Keratinocyte (primary cell): ENCODE data around the gene CBLB. TPM values are rescaled to one million over a fixed set of nuclear protein-coding genes. Genes with fewer than 3 reads are reported as not detected.

ENCODE experiments used
- DNase-seq: peaks from one replicate; pipeline ENCODE4 v3.0.0-alpha.2; 2011; ENCODE audit warnings: low read depth, missing footprints, low spot score
- FAIRE-seq: peaks from 2 replicates; lab custom pipeline; 2011; peaks lifted over from hg19 to GRCh38; lab: Jason Lieb, UNC
- H2AFZ ChIP-seq: 2 replicates; pipeline ENCODE4 v1.6.0; 2012; ENCODE audit warnings: low read length, control low read depth, inconsistent platforms; ENCODE audit not compliant: control insufficient read depth
- H3K27ac ChIP-seq: 2 replicates; pipeline ENCODE4 v1.5.1; 2011; ENCODE audit warnings: low read length; ENCODE audit not compliant: control insufficient read depth, insufficient read depth
- H3K27me3 ChIP-seq: 3 replicates; pipeline ENCODE4 v1.6.0; 2011; ENCODE audit warnings: low read length; ENCODE audit not compliant: control insufficient read depth, insufficient read depth; ENCODE audit errors: extremely low read depth
- H3K36me3 ChIP-seq, 2 experiments: 2 replicates in 1 of 2; 3 replicates in 1 of 2; pipeline ENCODE4 v1.5.1; 2011; ENCODE audit warnings: low read length in 2 of 2, mild to moderate bottlenecking in 1 of 2; ENCODE audit not compliant: control insufficient read depth in 2 of 2, insufficient read depth in 2 of 2; ENCODE audit errors: extremely low read depth in 1 of 2
- H3K4me1 ChIP-seq: 3 replicates; pipeline ENCODE4 v1.5.1; 2011; ENCODE audit warnings: low read length; ENCODE audit not compliant: control insufficient read depth, insufficient read depth; ENCODE audit errors: extremely low read depth
- H3K4me2 ChIP-seq: 3 replicates; pipeline ENCODE4 v1.6.0; 2011; ENCODE audit warnings: low read depth, low read length; ENCODE audit not compliant: control insufficient read depth, insufficient read depth; ENCODE audit errors: extremely low read depth
- H3K4me3 ChIP-seq, 3 experiments: fragments of 200-600 bp in 1 of 3; sonication (generic) in 1 of 3; 2 replicates in 2 of 3; 3 replicates in 1 of 3; pipeline ENCODE4 v1.5.1; 2011 to 2016; ENCODE audit warnings: low read length in 3 of 3, mild to moderate bottlenecking in 3 of 3, control low read depth in 2 of 3, inconsistent platforms in 1 of 3, low read depth in 1 of 3, mixed read lengths in 1 of 3, mixed run types in 1 of 3, moderate library complexity in 1 of 3; ENCODE audit not compliant: control insufficient read depth in 2 of 3, insufficient read depth in 2 of 3; ENCODE audit errors: extremely low read depth in 1 of 3
- H3K79me2 ChIP-seq: 2 replicates; pipeline ENCODE4 v1.6.0; 2012; ENCODE audit warnings: low read length; ENCODE audit not compliant: control insufficient read depth, insufficient read depth
- H3K9ac ChIP-seq: 3 replicates; pipeline ENCODE4 v1.6.0; 2011; ENCODE audit warnings: low read length; ENCODE audit not compliant: control insufficient read depth, insufficient read depth; ENCODE audit errors: extremely low read depth
- H3K9me1 ChIP-seq: 3 replicates; pipeline ENCODE4 v1.6.0; 2011; ENCODE audit warnings: low read length; ENCODE audit not compliant: control insufficient read depth, insufficient read depth; ENCODE audit errors: extremely low read depth
- H3K9me3 ChIP-seq: 2 replicates; pipeline ENCODE4 v1.5.1; 2012; ENCODE audit warnings: low read depth, low read length; ENCODE audit not compliant: control insufficient read depth
- H4K20me1 ChIP-seq: 3 replicates; pipeline ENCODE4 v1.6.0; 2011; ENCODE audit warnings: low read length; ENCODE audit not compliant: control insufficient read depth, insufficient read depth; ENCODE audit errors: extremely low read depth
- CTCF ChIP-seq, 3 experiments: IDR thresholded peaks in 1 of 3; conservative IDR thresholded peaks in 1 of 3; optimal IDR thresholded peaks in 1 of 3; 2 replicates in 2 of 3; 3 replicates in 1 of 3; pipeline versions ENCODE3 to v1.5.1; 2011; ENCODE audit warnings: low read length in 3 of 3, mild to moderate bottlenecking in 3 of 3, moderate library complexity in 2 of 3, control low read depth in 1 of 3, inconsistent platforms in 1 of 3; ENCODE audit not compliant: insufficient read depth in 2 of 3; ENCODE audit errors: extremely low read depth in 1 of 3
- EZH2 ChIP-seq: IDR thresholded peaks from one replicate; pipeline ENCODE4 v1.6.1; 2012; ENCODE audit warnings: inconsistent platforms, mild to moderate bottlenecking, low read length, moderate library complexity
- dilution Hi-C: fragments of 300-500 bp; cut with MboI; formaldehyde crosslinking; loops from one replicate; pipeline ENCODE4 v1.7.0; 2020; ENCODE audit warnings: low sequenced_read_pairs; ENCODE audit not compliant: extremely low pct_ligation_motif_present
- polyA plus RNA-seq, 5 experiments: library from polyadenylated mRNA; depleted of rRNA in 3 of 5; stranded (reverse) in 3 of 5; stranded (forward) in 1 of 5; unstranded in 1 of 5; fragments of >200 nt; gene quantifications; 1 replicate in 1 of 5; 2 replicates in 3 of 5; 3 replicates in 1 of 5; pipeline versions ENCODE4 v1.2.1 to v1.2.3, GENCODE V29; 2011 to 2012; ENCODE audit warnings: missing spikeins in 2 of 5, low read depth in 1 of 5, low replicate concordance in 1 of 5

CBLB gene
- polyA plus RNA-seq, 1 donor (not counting 4 experiments of a cell fraction or from before 2014, with no cell fraction given), result 13.6 TPM

GRCh38 chr3:105907777-105908176 lies 39.0 kb upstream of the CBLB start:
- Histone ChIP-seq H2AFZ (no peak overlapping the region), H3K4me3 (no peak overlapping the region), H3K36me3 (no peaks in the 10 kb centered on the region), H4K20me1 (no peaks in the 10 kb centered on the region), H3K9me3 (no peaks in the 10 kb centered on the region), H3K79me2 (no peaks in the 10 kb centered on the region), H3K9me1 (no peaks in the 10 kb centered on the region), H3K4me2 (no peak overlapping the region), H3K4me1 (no peaks in the 10 kb centered on the region), H3K27me3 (no peaks in the 10 kb centered on the region), H3K9ac (no peak overlapping the region), H3K27ac (no peak overlapping the region)
- no peak for DNase-seq
- dilution Hi-C loops, result no loop called here
- TF ChIP-seq EZH2 (no peak), CTCF (optimal IDR thresholded peaks at IDR 0.05 in 1 of 3, IDR thresholded peaks at IDR 0.05 in 1 of 3, conservative IDR thresholded peaks at IDR 0.05 in 1 of 3; ENCODE audit: extremely low read depth in 1 of 3, insufficient read depth in 2 of 3, low read length in 3 of 3) (no peak)
- no peak for FAIRE-seq

GRCh38 chr3:105906836-105907235 lies 38.0 kb upstream of the CBLB start:
- H4K20me1 ChIP-seq, result no peaks in the 10 kb centered on the region
- peak overlapping the region; percentile 20 for H2AFZ ChIP-seq
- H3K27me3 ChIP-seq, result no peaks in the 10 kb centered on the region
- no peak overlapping the region for H3K27ac ChIP-seq
- no peaks in the 10 kb centered on the region for H3K9me1 ChIP-seq
- TF ChIP-seq EZH2 (no peak), CTCF (optimal IDR thresholded peaks at IDR 0.05 in 1 of 3, IDR thresholded peaks at IDR 0.05 in 1 of 3, conservative IDR thresholded peaks at IDR 0.05 in 1 of 3; ENCODE audit: extremely low read depth in 1 of 3, insufficient read depth in 2 of 3, low read length in 3 of 3) (no peak)
- H3K4me2 ChIP-seq, result no peak overlapping the region
- dilution Hi-C loops, result no loop called here
- H3K4me3 ChIP-seq, result no peak overlapping the region
- no peaks in the 10 kb centered on the region for H3K79me2 ChIP-seq
- no peaks in the 10 kb centered on the region for H3K4me1 ChIP-seq
- no peak overlapping the region for H3K9ac ChIP-seq
- no peaks in the 10 kb centered on the region for H3K36me3 ChIP-seq
- DNase-seq (no peak), FAIRE-seq (no peak)
- no peaks in the 10 kb centered on the region for H3K9me3 ChIP-seq
